GM18861 (cell line): ENCODE measurements around the gene PRPF8.
A peak's percentile ranks its signal among the peaks of the same experiment; 100 is the strongest.

Experiments
- ATAC-seq: cut with Tn5 transposase; IDR thresholded peaks from one replicate; pipeline ENCODE4 v1.9.1; 2021; ENCODE audit not compliant: unreplicated experiment

PRPF8 gene

DNA sequence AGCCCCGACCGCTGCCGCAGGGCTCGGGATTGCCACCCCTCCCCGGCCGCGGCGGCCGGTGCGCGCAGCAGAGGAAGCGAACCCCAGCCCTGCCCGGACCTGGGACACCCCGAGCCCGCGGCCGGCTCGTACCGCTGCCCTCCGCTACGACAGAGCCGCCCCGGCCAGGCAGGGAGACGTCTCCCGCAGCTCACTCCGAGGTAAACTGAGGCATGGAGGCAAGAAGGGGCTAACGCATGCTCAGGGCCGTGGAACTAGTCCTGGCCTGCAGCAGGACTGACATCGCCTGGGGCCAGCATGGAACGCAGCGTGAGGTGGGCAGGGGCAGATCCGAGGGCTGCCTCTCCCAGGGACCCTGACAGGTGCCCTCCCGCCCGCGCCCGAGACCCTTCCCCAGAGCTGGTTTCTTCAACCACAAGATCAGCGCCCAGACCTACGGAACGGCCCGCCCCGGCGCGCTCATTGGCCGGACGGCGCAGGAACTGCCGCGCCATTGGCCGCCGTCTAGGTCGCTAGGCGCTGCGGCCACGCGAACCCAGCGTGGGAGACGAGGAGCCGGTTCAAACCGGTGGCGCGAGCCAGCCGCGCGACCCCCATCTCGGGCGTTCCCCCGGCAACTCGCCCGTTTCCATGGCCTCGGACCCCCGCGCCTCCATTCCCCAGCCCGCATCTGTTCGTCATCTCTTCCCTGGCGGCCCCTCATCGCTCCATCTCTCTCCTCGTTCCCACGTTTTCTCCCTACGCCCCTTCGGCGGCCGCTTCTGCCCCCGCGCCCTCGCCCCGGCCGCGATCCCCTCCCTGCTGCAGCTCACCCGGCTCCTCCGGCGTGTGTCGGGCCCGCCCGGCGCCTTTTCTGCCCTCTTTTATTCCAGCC, 56.4 kb downstream of the PRPF8 start, which contains the start of gene SLC43A2:
TSS of gene SLC43A2 (minus strand) at position 853 of the 874 bp plus-strand sequence. CDS start 960 bp downstream, outside the sequence.
- peak; percentile 35 for ATAC-seq

DNA sequence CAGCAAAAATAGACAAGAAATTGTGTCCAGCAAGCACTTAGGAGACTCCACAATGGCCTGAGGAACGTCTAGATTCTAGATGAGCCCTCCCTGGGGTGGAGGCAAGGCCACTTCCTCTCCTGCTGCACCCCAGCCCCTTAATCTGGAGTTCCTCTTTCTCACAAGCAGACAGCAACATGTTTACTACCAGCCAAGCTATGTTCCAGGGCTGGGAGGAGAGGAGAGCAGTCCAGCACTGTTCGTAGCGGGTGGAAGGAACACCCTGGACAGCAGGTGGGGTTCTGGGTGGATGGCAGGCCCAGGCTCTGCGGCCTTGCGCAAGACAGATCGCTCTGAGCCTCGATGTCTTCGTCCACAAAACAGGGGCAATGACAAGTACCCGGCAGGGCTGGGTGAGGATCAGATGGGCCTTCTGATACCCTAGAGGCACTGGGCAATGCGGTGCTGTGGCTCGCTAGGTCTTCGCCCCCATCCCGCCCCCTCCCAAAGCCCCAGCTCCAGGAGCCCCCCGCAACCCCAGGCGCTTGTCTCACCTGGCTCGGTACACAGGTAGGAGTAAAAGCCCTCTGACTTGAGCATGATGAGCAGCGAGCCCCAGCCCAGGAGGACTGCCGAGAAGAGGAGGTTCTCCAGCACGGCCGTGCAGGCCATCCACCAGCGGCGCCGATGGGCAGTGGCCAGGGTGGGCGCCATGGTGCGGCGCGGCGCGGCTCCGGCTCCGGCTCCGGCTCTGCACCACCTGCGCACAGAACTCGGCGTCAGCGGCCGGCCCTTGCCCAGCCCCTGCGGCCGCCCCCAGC, 57.3 kb downstream of the PRPF8 start:
- ATAC-seq = no peak

DNA sequence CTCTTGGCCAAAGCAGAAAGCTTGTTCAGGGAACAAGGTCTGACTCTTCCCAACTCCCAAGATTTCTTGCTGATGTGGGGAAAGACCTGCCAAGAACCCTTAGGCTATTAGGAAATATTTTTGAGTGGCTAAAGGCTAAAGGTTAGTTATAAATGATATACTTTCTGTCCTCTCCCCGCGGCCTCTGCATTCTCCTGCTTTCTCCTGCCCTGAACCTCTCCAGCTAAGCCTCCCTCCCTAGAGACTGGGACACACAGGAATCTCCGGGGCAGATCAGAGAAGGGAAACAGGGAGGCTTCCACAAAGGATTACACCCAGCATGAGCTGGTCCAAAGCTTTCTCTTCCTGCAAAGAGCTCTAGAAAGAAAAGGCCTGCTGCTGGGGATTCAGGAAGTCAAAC, 58.3 kb downstream of the PRPF8 start:
- ATAC-seq = no peak

DNA sequence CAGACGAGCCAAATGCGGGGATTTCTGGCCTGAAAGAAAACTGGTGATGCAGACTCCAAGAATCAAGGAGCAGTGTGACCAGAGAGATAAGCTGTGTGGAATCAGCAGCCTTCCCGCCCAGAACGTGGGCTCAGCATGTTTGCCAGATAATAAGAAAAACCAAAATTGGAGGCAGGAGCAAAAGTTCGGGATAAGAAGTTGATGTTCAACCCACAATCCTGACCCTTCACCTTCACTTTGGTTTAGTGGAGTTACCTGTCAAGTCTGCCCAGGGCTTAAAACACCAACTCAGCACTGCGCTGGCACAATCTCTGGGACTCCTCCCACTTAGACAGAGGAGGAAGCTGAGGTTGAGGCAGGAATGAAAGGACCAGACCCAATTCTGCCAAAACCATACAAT, 59.1 kb downstream of the PRPF8 start:
- no peak for ATAC-seq

DNA sequence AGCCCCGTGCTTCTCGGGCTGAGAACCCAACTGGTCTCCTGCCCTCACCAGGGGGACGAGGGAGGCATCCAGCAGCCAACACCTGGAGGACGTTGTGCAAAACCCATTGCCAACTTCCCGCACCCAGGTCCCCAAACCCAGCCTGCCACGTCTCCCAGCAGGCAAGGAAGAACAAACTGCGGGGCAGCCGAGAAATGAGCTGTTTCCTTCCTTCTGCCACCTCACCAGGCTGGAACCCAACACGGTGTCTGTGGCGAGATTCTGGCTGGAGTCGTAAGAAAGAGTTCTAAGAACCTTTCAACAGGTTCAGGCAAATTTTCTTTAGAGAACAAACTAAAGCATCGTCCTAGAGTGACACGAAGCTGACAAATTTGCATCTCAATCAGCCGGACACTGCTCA, 59.6 kb downstream of the PRPF8 start:
- ATAC-seq = no peak

DNA sequence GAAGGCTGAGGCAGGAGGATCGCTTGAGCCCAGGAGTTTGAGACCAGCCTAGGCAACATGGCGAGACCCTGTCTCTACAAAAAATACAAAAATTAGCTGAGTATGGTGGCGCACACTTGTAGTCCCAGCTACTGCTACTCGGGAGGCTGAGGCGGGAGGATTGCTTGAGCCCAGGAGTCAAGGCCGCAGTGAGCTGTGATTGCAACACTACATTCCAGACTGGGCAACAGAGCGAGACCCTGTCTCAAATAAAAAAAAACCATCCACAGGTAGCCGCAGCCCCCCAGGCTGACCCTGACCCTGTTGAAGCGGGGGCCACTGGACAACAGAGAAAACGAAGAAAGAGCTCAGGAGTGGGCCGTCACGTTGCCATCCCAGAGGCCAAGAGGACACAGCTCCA, 60.0 kb downstream of the PRPF8 start:
- no peak for ATAC-seq

DNA sequence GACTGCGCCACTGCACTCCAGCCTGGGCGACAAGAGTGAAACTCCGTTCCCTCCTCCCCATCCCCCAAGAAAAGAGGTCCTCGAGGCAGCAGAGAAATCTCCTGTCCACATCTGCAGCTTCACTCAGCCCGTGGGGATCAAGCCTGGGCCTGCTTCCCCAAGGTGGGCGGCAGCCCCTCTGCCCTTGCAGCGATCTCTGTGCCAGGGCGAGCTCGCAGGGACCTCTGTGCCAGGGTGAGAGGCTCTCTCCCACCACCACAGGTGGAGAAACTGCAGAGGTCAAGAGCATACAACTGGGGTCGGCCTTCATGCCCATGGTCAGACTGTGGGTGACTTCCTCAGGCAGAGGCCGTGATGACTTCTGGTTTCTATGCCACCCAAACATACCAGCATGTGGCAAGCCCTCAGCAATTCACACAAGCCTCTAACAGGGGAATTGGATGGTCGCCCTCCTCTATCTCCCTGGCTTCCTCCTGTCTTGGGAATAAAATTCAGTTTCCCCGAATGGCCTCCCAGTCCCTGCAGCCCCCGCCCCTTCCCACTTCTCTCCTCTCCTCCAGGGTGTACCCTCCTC, 61.5 kb downstream of the PRPF8 start:
- no peak for ATAC-seq

DNA sequence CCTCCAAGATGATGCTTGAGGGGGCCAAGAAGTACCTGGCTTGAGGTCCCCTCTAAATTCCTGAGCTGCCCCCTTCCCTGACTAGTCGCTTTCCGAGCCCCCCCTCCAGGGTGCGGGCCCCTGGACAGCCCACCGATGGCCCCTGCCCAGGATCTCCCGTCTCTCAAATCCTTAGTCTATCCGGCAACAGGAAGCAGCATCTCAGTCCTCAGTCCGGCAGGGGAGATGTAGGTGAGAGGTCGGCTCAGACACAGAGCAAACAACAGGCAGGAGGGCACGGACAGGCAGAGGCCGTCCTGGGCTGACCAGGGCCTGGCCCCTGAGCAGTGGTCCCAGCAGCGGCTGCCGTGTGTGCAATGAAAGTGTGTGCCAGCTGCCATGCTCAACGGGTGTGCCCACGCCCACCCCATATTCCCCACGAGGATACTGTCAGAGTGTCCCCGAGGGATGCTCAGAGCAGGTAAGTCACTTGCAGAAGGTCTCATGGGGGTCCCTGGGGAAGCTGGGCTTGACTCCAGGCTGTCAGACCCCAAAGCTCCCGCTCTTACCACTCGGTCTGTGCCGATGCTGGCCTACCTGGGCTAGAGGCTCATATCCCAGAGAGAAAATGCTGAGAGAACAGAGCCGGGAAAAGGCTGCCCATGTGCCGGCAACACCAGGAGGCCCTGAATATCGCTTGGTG, 63.3 kb downstream of the PRPF8 start:
- ATAC-seq = no peak

DNA sequence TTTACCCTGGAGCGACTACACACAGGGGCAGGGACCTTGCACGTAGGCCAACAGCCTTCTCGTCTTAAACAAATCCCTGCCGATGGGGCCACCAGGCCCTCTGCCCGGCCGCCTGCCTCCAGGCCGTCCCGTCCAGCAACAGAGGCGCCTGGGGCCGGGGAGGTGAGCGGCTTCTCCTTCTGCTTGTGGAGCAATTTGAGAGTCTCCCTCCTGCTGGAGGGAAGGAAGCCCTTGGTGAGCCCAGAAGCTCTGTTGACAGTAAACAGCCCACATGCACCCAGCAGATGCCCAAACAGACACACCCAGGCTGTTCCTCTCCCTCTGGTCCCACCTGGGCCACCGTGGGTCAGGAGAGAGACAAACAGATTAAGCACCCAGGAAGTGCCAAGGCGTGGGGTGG, 64.2 kb downstream of the PRPF8 start:
- ATAC-seq = no peak

DNA sequence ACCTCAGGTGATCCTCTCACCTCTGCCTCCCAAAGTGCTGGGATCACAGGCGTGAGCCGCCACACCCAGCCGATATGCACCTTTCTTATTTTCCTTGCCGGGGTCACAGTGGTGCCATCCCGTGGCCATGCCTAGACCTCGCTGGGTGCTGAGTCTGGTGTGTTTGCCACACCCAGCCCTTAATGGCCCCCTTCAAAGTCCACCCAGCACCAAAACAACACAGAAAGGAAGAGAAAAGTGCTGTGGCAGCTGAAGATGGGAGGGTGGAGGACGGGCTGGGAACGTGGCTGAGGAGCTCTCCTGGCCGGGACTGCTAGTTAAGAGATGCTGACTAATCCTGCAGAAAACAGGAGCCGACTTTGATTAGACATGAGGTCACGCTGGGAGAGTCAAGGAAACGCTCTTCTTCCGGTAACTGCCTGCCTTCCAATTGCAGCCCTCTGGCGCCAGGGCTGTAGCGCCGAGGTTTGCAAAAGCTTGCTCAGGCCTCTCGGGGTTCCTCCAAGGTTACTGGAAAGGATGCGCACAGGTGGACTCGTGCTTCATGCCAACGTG, 67.0 kb downstream of the PRPF8 start:
- no peak for ATAC-seq

DNA sequence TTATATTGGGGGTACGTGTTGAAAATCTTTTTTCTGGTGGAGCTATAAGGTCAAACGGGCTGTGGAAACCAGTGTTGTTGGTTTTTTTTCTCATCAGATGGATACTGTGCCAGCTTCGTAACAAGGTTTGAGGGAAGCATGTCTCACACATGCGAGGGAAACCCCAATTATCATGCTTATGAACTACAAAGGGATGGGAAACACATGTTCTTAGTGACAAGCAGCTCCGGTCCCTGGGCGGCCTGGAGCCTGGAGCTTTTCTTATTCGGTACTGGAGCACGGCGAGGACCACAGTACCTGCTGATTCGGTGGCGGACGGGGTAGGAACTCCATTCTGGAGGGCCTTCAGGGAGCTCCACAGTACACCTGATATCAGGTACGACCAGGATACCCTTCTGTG, 68.6 kb downstream of the PRPF8 start:
- no peak for ATAC-seq

DNA sequence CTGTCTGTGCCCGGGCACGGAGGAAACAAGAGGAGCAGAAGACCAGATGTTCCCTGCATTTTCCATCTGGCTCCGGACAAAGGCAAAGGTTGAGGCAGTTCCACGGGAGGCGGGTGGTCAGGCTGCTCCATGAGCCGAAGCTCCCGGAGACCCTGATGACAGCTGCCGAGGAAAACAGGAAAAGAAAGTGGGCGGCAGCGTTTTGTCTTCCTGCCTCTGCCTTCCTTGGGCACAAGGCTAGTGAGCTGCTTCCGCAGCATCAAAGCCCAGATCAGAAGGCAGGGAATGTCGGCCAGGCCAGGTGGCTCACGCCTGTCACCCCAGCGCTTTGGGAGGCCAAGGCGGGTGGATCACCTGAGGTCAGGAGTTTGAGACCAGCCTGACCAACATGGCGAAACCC, 72.3 kb downstream of the PRPF8 start:
- ATAC-seq = no peak

DNA sequence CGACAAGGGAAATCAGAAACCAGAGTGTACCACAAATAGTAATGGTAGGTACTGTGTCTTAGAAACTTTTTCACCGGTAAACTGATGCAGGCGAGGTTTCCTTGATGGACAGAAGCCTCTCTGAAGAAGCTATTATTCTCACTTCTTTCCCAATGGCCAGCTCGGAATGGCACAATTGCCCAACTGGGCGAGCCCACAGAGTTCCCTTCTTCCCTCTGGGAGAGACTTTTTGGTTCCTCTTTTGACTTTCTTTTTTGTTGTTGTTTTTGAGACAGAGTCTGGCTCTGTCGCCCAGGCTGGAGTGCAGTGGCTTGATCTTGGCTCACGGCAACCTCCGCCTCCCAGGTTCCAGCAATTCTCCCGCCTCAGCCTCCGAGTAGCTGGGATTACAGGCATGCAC, 73.0 kb downstream of the PRPF8 start:
- no peak for ATAC-seq

DNA sequence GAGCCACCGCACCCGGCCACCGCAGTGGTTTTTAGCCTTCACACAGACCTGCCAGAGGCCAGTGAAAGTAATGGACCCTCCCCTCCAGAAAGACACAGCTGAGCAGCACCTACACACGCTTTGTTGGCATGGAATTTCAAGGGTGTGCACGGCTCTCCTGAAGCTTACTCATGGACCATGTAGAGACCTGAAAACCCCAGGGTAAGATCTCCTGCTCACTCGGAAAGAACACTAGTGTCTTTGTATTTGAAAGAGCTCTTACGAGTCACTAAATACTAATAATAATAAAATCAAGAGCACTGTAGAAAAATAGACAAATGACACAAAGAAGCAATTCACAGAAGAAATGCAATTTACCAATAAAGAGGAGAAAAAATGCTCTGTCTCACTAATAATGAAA, 76.0 kb downstream of the PRPF8 start:
- ATAC-seq = no peak

DNA sequence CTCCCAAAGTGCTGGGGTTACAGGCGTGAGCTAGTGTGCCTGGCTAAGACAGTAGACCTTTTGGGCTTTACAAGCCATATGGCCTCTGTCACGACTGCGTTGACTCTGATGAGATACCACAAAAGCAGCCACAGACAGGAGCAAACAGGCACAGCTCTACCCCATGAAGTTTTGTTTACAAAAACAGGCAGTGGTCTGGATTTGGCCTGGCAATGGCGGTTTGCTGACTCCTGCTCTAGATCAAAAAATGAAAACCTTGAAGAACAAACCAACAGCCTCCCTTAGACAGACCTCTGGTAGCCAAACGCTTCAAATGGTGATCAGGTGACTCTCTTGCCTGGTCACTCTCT, 76.7 kb downstream of the PRPF8 start:
- ATAC-seq = no peak

DNA sequence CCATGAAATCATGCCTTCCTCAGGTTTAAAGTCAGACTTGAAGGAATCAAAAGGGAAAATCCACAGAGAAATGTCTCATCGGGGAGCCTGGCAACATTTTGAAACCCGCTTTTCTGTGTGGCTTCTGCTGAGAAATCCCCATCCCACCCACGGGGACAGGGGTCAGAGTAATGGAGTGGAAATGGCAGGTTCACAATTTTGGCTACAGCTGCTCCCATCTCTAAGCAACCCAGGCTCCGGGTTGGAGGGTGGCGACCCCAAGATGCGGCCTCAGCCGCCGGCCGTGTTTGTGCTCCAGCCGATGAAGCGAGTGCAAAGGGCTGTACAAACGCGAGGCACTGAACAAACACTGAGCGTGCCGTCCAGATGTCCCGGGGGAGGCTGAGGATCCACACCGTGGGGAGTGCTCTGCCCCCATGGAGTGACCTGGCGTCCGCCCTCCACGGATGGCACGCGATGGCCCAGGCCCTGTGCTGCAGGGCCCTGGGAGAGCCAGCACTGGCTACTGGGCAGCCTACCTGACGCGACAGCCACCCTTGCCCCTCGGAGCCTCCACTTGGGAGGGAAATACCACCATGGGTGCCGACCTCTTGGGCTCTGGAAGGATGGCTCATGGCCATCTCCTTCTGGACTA, 78.2 kb downstream of the PRPF8 start:
- no peak for ATAC-seq

DNA sequence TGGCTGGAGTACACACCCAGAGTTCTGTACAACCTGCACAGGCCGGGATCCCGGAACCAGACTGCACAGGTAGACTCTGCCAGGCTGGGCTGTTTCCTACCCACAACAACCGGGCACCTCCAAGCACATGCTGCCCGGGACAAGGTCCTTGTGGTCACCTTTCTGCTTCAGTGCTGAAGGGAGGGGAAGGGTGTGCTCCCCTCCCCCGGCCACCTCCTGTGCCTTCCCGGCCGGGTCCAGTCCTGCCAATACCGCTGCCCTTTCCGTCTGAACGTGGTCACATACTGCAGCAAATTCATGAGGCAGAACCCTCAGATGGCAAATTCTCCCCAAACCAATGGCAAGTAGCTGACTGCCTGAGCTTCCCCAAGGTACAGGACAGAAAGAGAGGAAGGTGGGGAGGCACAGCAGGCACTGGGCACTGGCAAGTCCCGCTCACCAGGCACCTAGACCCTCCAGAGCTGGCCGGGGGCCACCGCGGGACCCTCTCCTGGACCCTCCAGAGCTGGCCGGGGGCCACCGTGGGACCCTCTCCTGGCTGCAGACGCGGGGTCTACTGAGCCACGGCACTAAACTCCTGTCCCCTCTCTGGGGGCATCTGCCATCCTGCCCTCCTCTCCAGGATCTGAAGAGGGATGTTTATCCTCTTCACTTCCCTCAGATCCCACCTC, 78.9 kb downstream of the PRPF8 start:
- no peak for ATAC-seq

DNA sequence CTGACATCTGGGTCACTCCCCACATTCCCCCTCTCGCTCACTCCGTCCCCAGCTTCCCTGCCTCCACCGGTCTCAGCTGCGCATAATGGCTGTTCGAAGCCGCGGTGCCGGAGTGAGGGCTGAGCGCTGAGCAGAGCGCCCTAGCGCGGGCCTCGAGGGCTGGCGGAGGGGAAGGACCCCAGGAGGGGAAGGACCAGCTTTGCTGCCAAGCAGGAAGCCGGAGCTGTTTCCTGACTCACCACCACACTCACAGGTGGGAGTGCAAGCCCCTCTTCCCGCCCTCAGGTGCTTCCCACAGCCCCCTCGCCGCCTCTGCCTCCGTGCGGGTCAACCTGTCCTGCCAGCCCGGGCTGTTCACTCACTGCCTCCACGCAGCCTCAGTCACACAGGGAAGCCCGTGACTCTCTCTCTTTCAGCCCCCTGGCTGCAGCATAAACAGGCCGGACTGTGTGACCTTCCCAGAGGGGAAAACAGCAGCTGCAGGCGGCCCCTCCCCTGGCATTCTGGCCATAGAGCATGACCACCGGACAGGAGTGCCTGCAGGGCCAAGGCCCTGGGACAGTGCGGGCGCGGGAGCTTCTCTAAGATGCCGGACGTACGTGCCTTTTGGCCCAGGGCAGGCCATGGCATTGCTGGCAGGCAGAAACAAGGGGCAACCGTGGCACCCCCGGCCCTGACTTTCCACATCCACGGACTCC, 79.7 kb downstream of the PRPF8 start:
- ATAC-seq = no peak

DNA sequence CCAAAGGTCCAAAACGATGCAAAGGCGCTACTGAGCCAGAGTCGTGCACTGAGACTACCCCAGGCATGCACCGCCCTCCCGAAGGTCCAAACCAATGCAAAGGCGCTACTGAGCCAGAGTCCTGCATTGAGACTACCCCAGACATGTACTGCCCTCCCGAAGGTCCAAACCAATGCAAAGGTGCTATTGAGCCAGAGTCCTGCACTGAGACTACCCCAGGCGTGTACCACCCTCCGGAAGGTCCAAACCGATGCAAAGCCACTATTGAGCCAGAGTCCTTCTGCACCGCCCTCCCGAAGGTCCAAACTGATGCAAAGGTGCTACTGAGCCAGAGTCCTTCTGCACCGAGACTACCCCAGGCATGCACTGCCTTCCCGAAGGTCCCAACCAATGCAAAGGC, 83.1 kb downstream of the PRPF8 start:
- no peak for ATAC-seq
